Stimulated activated naive CD8-positive, alpha-beta T cell treated with anti-CD3 and anti-CD28 coated beads, Interleukin-15, amount 100 ng/mL, for 72 hours (primary cell): Measurements from ENCODE around the gene FBXO8.
A peak's percentile ranks its signal among the peaks of the same experiment; 100 is the strongest.

Source experiments
- ATAC-seq: fragments of 150-1000 bp; cut with Tn5 transposase; 2 replicates; pipeline ENCODE4 v1.10.0; 2021; ENCODE audit warnings: mild to moderate bottlenecking, moderate library complexity
- DNase-seq, 2 donors: peaks; one replicate each; pipeline ENCODE4 v3.0.0; 2021 to 2022
- H3K27ac Mint-ChIP-seq, 2 donors: one replicate each; pipeline ENCODE4 v1.8.0; 2022; ENCODE audit warnings: mild to moderate bottlenecking in 2 of 2, mixed read lengths in 2 of 2, moderate library complexity in 2 of 2
- H3K27me3 Mint-ChIP-seq: one replicate; pipeline ENCODE4 v1.8.0; 2022; ENCODE audit warnings: mixed read lengths
- H3K4me1 Mint-ChIP-seq: one replicate; pipeline ENCODE4 v1.8.0; 2022; ENCODE audit warnings: mild to moderate bottlenecking, mixed read lengths
- H3K4me3 Mint-ChIP-seq, 2 donors: one replicate each; pipeline ENCODE4 v1.8.0; 2022; ENCODE audit warnings: mild to moderate bottlenecking in 2 of 2, mixed read lengths in 2 of 2, moderate library complexity in 1 of 2
- H3K9me3 Mint-ChIP-seq, 2 donors: one replicate each; pipeline ENCODE4 v1.8.0; 2022; ENCODE audit warnings: mixed read lengths in 2 of 2

The FBXO8 gene

GRCh38 chr4:174211622-174212044, 71.8 kb downstream of the FBXO8 start:
- Mint-ChIP-seq H3K4me1 (peaks cover 44% of the 10 kb centered on the region), H3K27me3 (peaks cover 80% of the 10 kb centered on the region), H3K9me3 (no peaks in the 10 kb centered on the region), H3K4me3 (peak overlapping the region; percentile 51 to 65), H3K27ac (no peak overlapping the region)
- no peak for ATAC-seq
- DNase-seq, result no peak

- H3K4me3 Mint-ChIP-seq, result peak overlapping the region in 1 of 2 donors; percentile 65
- peaks cover 38% of the 10 kb centered on the region for H3K4me1 Mint-ChIP-seq
- peaks cover 80% of the 10 kb centered on the region for H3K27me3 Mint-ChIP-seq
- ATAC-seq (no peak), DNase-seq (no peak)
- H3K9me3 Mint-ChIP-seq, result no peaks in the 10 kb centered on the region
- no peak overlapping the region for H3K27ac Mint-ChIP-seq
Observed at GRCh38 chr4:174210952-174211490, 72.4 kb downstream of the FBXO8 start.

DNA sequence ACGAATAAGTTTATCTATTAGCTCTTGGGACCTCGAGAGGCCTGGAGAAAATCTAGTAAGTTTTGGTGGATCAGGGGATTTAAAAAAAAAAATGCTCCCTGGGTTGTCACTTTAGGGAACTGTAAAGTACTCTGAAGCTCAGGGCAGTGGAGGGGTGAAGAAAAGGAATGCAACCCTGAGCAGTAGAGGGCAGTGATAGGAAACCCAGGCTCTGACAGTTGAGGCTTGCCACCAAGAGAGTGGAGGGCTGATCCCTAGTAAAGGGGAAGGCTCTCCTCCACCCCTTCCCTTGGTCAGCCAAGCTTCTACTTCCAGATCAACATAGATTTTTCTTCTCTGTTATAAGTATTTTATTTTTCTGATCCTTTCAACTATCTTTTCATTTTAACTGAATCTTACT, 73.1 kb downstream of the FBXO8 start:
- no peak for ATAC-seq

DNA sequence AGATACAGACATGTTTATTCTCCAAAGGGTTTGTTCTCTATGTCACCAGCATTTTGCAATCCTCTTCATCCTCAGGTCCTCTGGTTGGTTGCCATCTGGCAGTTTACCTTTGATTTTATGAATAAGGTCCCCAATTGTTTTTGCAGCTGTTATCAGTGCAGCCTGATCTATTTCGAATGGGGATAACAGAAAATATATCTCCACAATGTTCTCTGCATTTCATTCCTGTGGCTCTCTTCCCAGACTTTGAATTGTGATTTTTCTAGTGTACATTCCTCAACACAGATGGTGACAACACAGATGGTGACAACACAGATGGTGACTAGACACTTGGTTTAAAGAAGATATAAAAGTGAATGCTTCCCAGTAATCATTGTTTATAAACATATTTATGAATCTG, 74.1 kb downstream of the FBXO8 start:
- ATAC-seq (no peak), DNase-seq (no peak)
- Mint-ChIP-seq H3K4me3 (no peak overlapping the region), H3K9me3 (no peaks in the 10 kb centered on the region), H3K4me1 (peaks cover 27% of the 10 kb centered on the region), H3K27ac (no peak overlapping the region), H3K27me3 (peaks cover 83% of the 10 kb centered on the region)

More for the DNA sequence above, 73.1 kb downstream of the FBXO8 start:
- no peak overlapping the region for H3K27ac Mint-ChIP-seq
- no peak overlapping the region for H3K4me3 Mint-ChIP-seq
- H3K27me3 Mint-ChIP-seq, result peaks cover 81% of the 10 kb centered on the region
- no peaks in the 10 kb centered on the region for H3K9me3 Mint-ChIP-seq
- no peak for DNase-seq
- H3K4me1 Mint-ChIP-seq, result peaks cover 34% of the 10 kb centered on the region

DNA sequence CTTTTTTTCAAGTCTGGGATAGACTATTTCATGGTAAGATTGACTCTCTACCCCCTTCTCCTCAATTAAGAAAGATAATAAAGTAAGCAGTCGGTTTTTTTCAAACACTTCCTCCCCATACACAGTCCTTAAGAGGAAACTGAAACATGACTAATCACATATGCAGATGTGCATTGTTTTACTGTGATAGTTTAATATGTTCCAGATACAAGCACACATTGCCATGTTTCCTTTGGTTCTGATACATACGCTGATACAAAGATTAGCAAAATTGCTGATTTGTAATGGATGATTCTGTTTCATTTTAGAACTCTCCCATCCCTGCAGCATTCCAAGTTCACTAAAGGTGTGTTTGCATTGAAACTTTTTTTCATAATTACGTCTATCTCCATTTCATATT, 76.1 kb downstream of the FBXO8 start:
- H3K27ac Mint-ChIP-seq, result no peak overlapping the region
- ATAC-seq (no peak), DNase-seq (no peak)
- no peaks in the 10 kb centered on the region for H3K9me3 Mint-ChIP-seq
- H3K27me3 Mint-ChIP-seq, result peaks cover 67% of the 10 kb centered on the region
- H3K4me3 Mint-ChIP-seq, result no peak overlapping the region
- peaks cover 14% of the 10 kb centered on the region for H3K4me1 Mint-ChIP-seq

DNA sequence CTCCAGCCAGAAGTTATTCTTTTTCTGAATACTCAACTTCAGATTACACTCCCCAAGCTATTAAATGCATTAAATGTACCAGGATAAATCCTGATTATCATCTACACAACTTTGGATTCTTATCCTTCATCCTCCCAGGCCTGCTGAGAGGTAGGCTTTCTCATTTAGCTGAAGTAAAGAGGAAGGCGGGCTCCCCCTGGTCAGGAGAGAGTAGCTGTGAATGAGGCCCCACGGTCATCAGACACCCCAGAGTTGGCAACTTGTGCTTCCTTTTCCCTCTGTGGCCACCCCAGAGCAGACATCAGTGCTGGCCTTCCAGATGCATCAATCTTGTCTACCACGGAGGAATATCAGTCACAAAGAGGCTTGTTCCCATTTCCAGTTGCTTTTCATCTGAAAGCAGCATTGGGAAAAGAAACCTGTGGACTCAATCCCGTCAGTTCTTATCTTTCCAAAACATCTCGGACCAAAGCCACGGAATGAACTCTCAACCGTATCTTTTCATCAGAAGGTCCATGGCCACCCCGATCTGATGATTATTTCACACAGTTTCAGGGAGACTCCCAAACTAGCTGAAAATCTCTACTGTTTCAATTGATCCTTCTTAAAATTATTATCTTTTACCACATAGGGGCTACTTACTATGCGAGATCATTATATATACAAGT, 79.2 kb downstream of the FBXO8 start:
- Mint-ChIP-seq H3K27me3 (peaks cover 36% of the 10 kb centered on the region), H3K4me1 (no peaks in the 10 kb centered on the region), H3K9me3 (no peaks in the 10 kb centered on the region), H3K4me3 (no peak overlapping the region), H3K27ac (no peak overlapping the region)
- DNase-seq, result no peak
- no peak for ATAC-seq

GRCh38 chr4:174201871-174202270, 81.6 kb downstream of the FBXO8 start:
- Mint-ChIP-seq H3K27me3 (peaks cover 38% of the 10 kb centered on the region), H3K4me3 (no peak overlapping the region), H3K9me3 (no peaks in the 10 kb centered on the region), H3K4me1 (no peaks in the 10 kb centered on the region), H3K27ac (no peak overlapping the region)
- DNase-seq, result no peak
- no peak for ATAC-seq

DNA sequence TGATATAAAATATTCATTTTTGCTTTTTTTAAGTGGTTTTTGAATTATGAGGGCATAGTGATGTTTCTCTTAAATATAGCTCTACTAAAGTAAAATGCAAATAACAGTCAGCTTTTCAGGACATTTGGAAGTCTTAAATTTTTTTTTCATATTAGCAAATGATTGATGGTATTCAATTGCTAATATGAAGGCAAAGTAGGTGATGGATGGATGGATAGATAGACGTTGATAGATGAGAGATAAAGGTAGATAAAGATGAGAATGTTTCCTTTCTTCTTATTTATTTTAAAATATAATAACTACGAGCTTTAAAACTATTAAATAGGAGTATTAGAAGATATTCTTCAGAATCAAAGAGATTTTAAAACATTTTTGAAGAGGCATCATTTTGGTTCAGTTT, 83.7 kb downstream of the FBXO8 start:
- Mint-ChIP-seq H3K9me3 (no peaks in the 10 kb centered on the region), H3K27me3 (peaks cover 35% of the 10 kb centered on the region), H3K4me1 (no peaks in the 10 kb centered on the region), H3K4me3 (no peak overlapping the region), H3K27ac (no peak overlapping the region)
- ATAC-seq, result no peak
- DNase-seq, result no peak

GRCh38 chr4:174198828-174199227, 84.6 kb downstream of the FBXO8 start:
- no peaks in the 10 kb centered on the region for H3K9me3 Mint-ChIP-seq
- H3K27ac Mint-ChIP-seq, result no peak overlapping the region
- ATAC-seq, result no peak
- H3K4me1 Mint-ChIP-seq, result no peaks in the 10 kb centered on the region
- H3K4me3 Mint-ChIP-seq, result no peak overlapping the region
- peaks cover 33% of the 10 kb centered on the region for H3K27me3 Mint-ChIP-seq
- no peak for DNase-seq

- peaks cover 33% of the 10 kb centered on the region for H3K27me3 Mint-ChIP-seq
Observed at GRCh38 chr4:174198396-174198795, 85.1 kb downstream of the FBXO8 start.

DNA sequence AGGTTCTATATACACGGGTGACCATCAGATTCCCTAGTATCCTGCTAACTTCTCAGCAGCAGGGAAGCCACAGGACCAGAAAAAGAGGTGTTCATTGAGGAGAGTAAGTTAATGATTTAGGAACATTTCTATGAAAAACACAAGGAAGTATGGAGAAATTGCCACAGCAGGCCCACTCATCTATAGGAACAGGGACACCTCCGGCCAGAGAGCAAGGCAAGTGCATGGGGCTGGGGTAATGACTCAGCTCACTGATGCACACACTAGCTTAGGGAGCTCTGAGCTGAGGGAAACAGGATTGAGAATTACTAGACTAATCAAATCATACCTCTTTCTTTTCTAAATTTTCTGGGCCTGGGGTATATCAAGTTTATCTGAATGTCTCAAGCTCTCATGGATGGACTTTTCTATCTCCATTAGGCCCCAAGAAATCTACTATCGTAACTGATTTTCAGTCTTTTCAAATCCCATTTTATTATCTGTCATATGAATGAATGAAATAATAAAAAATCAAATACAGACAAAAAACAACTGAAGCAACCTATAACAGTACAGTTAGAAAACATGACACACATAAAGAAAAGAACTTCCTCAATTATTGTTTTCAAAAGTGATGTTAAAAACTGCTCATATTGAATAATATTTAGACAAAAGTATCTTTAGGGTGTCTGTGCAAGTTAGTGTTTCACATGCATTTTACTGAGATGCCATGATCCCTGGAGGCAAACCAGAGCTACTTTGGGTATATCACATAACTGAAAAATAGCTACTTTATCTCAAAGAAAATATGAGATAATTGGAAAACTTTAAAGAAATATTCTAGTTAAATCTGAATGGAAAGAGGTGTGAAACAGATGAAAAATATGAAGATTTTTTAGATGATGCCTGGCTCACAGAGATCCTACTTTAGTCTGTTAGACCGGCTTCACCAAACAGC, 89.8 kb downstream of the FBXO8 start:
- Mint-ChIP-seq H3K4me1 (no peaks in the 10 kb centered on the region), H3K27me3 (peaks cover 39% of the 10 kb centered on the region), H3K27ac (no peak overlapping the region), H3K9me3 (no peaks in the 10 kb centered on the region), H3K4me3 (no peak overlapping the region)
- no peak for DNase-seq
- ATAC-seq, result no peak

More at GRCh38 chr4:174198396-174198795, 85.1 kb downstream of the FBXO8 start:
- DNase-seq (no peak), ATAC-seq (no peak)
- no peaks in the 10 kb centered on the region for H3K9me3 Mint-ChIP-seq
- no peak overlapping the region for H3K27ac Mint-ChIP-seq
- no peak overlapping the region for H3K4me3 Mint-ChIP-seq
- H3K4me1 Mint-ChIP-seq, result no peaks in the 10 kb centered on the region

- no peak for DNase-seq
- Mint-ChIP-seq H3K27me3 (peaks cover 39% of the 10 kb centered on the region), H3K9me3 (no peaks in the 10 kb centered on the region), H3K27ac (no peak overlapping the region), H3K4me1 (no peaks in the 10 kb centered on the region), H3K4me3 (no peak overlapping the region)
- ATAC-seq, result no peak
Observed at GRCh38 chr4:174192943-174193342, 90.5 kb downstream of the FBXO8 start.

DNA sequence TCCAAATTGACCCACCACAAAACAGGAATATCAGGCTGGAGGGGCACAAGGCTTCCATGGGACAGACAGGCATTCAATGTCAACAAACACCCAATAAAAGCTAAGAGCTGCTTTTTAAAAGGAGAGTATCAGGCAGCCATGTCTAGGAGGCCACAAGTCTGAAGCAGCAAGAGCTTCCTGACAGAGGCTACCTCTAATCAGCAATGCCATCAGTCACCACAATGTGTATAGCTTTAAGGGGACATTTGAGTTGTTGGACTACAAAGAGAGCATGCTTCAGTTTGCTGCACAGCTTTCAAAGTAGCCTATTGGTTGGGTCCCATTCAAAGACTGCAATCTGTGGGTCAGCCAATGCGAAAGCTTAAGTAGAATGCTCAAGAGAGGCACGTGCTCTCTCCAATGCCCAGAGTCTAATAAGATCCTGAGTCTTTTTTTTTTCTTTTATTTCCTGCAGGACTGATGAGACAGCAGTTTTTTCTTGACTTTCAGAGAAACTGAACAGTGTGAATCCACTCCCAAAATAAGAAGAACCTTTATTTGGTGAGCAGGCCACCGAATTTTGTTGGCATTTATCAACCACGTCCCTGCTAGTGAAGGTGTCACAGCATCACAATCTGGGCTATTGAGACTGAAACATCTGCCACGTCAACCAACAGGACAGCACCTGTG, 92.5 kb downstream of the FBXO8 start:
- Mint-ChIP-seq H3K4me3 (no peak overlapping the region), H3K4me1 (no peaks in the 10 kb centered on the region), H3K27ac (no peak overlapping the region), H3K9me3 (no peaks in the 10 kb centered on the region), H3K27me3 (peaks cover 37% of the 10 kb centered on the region)
- ATAC-seq (no peak), DNase-seq (no peak)

GRCh38 chr4:174189392-174190015, 94.0 kb downstream of the FBXO8 start:
- Mint-ChIP-seq H3K27me3 (peaks cover 37% of the 10 kb centered on the region), H3K4me3 (no peak overlapping the region), H3K9me3 (no peaks in the 10 kb centered on the region), H3K27ac (no peak overlapping the region), H3K4me1 (no peaks in the 10 kb centered on the region)
- DNase-seq (no peak), ATAC-seq (no peak)
